NCI-H345 treated with DMSO at 0.1 percent for 48 hours (cell line): ENCODE measurements around the gene SHQ1.

Experiments
- DNase-seq: peaks from one replicate; lab custom pipeline; 2025; ENCODE audit not compliant: unreplicated experiment; lab: John Stamatoyannopoulos, UW

SHQ1 gene

DNA sequence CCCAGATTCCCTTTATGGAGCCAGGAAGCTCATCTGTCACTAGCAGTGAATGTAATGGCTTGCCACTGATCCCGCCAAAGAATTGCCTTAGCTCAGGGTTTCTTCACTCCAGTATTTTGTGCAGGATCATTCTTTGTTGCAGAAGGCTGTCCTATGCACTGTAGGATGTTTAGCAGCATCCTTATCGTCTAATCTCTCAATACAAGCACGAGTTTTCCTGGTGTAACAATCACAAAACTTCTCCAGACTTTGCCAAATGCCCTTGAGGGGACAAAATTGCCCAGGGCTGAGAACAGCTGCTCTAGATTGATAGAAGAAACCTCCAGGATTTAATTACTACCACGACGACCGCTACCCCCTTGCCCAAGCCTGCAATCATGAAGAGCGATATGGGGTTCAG is 6.8 kb upstream of the SHQ1 start:
- DNase-seq, result no peak

DNA sequence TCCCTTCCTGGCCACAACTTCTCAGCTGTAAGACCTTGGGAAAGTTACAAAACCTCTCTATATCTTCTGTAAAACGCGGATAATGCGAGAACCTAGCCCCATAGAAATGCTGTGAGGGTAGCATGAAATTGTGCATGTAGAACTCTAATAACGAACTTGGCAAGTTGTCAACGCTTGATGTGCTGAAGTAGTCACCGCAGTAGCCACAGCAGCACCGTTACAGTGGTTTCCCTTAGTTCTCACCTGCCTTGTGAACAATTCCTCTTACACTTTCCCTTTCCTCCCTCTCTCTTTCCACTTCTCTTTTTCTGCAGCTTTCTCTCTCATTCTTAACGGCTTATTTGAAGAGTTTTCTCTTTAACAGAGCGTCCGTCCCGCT is 447 bp upstream of the SHQ1 start:
- DNase-seq, result peak; percentile 36

DNA sequence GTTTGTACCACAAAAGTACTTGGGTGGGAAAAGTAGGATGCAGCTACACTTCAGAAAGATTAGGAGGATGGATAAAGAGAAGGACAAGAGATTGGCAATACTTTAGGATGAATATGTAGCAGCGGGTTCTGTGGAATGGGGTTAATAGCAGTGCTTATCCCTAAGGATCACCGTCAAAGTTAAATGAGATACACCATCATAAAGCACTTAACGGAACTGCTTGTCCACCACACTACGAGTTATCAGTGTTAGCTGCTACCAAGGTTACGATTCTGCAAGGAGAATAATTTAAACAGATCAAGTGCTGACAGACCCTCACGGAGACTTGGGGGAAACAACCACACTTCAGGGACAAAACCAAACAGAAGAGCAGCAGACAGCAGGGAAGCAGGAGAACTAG is 963 bp downstream of the SHQ1 start:
- no peak for DNase-seq

DNA sequence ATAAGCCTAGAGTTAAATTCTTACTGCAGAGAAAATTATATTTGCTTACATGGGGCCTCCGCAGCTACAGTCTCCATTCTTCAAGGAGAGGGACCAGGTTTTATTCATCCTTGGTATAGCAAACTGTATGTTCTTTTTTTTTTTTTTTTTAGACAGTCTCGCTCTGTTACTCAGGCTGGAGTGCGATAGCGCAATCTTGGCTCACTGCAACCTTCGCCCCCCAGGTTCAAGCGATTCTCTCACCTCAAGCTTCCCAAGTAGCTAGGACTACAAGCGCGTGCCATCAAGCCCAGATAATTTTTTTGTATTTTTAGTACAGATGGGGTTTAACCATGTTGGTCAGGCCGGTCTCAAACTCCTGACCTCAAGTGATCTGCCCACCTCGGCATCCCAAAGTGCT is 2.1 kb downstream of the SHQ1 start:
- no peak for DNase-seq

DNA sequence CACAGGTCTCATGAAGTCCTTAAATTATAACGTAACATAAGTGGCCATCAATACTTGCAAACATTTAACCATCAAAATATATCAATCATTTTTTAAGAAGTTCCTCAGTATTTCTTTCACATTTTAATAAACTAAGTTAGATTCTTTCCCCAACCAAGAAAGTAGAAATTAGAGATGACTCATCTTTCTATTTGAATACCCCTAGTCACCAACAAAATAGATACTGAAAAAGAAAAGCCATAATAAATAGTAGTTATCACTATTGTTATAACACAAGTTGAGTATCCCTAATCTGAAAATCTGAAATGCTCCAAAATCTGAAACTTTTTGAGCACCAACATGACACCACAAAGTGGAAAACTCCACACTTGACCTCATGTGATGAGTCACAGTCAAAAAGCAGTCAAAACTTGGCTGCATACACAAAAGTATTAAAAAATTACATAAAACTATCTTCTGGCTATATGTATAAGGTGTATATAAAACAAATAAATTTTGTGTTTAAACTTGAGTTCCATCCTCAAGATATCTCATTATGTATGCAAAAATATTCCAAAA is 3.7 kb downstream of the SHQ1 start:
- no peak for DNase-seq

DNA sequence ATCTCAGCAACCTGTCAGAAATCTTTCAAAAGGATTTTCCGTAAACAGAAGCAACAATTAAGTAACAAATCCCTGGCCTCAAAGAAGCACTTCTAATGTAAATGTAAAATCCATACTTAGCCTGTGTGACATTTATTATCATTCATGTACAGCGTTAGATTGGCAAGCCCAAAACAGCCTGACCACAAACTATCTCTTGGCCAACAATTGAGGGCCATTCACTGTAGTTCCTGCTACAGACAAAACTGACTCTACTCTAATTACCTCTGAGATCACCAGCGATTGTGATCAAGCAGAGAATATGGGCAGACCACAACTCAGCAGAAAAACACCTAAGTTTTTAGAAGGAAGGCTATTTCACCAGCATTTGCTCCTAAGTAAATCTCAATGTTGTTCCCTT is 9.2 kb downstream of the SHQ1 start:
- no peak for DNase-seq

DNA sequence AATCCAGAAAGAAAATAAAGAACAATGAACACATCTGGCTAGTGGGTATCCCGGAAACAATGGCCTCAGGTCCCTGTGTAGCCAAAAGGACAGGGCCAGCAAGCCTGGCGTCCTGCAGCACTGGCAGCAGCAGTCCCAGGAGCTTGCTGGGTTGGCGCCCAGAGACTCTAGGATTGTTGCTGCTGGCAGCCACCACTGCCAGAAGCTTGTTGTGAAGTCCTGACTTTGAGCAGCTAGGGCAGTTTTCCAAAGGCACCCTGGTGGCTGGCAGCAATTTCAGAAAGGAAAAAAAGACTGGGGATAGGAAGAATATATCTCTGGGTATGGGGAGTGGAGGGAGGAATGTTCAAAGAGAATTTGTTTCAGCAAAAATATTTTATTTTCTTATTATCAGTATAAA is 11.3 kb downstream of the SHQ1 start:
- DNase-seq, result no peak

DNA sequence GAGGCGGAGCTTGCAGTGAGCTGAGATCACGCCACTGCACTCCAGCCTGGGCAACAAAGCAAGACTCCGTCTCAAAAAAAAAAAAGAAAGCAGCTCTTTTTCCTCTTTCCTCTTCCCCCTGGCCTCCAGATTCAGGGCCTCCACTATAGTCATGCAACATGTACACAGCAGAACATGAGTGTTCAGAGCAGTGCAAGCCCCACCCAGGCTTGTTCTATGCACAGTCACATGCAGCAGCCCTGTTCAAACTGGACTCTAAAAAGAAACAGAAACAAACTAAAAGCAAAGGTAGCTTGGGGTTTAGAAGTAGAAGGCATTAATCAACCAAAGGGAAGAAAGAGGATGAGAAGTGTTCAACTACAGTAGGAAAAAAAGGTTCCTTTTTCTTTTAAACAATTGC is 11.8 kb downstream of the SHQ1 start:
- DNase-seq, result no peak

DNA sequence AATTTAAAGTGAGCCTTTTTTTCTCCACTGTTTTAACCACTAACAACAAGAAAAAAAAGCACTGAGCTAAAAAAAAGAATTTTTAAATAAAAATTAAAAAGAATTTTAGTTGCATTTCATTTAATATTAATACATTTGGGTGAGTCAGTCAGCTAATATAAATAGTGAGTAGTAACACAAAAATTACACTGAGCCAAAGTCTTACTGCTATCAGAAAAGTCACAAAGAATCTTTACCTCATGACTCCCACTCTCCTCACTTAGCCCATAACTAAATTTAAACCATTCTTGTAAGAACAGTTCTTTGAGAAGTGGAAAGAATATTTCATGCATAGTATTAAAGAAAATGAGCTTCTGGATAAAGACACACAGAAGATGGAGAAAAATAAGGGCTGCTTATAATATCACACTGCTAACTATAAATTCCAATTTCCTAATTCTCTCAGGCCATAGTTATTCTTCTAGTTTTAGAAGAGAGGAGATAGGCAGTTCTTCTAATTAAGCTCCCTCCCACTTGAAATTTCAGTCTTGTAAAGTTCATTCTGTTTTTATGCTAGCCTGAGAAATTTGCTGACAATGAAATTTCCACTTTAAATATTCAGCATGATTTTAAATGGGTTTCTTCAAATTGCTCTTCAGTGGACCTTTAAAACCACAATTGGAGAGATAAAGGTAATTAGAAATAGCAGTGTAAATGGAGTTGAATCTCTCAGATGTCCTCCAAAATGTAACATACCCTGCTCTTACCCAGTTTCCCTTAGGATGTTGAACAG is 17.6 kb downstream of the SHQ1 start:
- DNase-seq, result no peak

DNA sequence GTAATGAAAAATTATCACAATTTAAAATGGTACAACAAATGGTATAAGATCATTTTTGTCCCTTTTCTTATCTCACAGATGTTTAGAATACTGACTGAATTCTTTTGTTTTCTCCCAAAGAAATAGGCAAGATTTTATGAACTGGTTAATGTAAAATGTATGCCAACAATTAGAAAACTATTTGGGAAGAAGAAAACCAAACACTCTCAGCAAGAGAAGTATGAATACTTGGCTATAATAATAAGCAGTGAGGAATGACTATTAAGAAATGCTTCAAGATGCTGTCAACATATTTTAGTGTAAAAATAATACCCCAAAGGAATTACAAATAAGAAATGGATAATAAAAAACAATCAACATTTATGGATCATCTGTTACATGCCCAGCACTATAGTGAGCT is 18.5 kb downstream of the SHQ1 start:
- DNase-seq, result no peak

DNA sequence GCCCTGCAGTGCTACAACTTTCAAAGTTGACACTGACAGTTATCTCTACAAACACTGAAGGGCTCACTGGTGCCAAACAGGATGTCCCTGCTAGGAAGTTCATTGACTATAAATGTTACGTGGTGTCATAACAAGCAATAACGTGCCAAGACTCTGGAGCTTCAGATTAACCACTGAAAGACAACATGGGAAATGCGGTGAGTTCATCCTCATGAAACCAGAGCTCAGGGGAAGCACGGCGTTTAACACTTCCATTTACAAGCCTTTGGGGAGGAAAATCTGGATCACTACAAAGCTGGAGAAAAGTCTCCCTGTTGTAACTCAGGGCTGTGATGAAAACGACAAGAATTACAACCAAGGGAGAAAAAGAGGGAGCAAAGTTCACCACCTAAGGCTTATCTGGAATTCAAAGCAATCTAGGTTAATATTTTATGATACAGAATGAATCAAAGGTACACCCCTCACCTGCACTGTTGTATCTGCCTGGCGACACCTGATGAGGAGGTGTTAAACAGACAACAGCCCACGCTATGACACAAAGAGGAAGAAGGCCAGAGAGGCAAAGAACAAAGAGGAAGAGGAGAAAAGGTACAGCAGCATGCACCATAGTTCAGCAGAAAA is 27.0 kb downstream of the SHQ1 start:
- peak; percentile 37 for DNase-seq

DNA sequence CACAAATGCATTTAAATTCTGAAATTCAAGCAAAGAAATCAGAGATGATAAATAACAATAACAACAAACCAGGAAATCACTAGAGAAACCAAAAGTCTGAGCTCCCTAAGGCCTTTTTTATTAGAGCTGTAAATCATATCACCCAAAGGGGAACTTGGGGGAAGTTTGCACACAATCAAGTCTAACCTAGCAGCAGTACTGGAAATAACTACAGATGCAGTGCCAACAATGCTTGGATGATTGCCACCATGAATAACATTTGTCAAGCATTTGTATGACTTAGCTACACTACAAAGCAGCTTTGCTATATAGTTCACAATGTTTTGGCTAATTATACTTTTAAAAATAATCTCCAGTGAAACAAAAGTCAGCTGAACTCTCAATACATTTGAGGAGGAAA is 27.8 kb downstream of the SHQ1 start:
- no peak for DNase-seq

DNA sequence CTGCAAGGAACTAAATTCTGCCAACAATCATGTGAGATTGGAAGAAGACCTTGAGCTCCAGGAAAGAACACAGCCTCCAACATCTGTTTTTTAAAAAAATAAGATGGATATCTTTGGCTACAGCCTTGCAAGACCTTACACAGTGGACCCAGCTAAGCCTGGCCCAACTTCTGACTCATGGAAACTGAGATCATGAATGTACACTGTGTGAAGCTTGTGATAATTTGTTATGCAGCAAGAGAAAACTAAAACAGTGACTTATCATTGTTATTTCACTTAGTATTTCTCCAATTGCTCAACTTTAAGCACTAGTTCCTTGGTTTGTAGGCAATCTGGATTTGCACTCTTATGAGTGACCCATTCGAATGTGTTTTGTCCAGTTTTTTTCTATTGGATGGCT is 29.3 kb downstream of the SHQ1 start:
- DNase-seq, result no peak

DNA sequence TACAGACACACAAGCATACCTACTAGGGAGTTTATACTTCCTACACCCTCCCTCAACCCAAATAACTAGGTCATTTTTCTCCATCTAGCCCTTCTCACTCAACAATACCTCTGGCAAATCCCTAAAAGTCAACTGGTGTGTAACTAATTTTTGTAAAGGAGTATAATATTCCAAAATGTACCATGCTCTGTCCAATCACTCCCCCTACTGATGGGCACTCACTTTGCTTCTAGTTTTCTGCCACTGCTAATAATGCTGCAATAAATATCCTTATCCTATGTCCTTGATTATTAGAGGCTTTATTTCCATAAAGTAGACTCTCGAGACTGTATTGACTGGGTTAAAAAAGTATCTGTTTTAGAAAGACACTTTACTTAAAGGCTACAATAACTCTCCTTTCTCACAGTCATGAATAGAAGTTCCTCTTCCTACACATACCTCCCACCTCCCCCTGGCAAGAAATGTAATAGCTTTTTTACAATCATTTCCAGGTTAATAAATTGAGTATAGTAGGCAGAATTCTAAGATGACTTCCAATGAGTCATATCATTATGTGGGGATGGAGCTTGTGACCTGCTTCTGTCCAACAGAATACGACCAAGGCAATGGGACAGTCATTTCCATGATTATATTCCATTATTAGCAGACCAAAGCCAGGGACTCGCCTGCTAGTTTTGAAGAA is 30.0 kb downstream of the SHQ1 start:
- no peak for DNase-seq

DNA sequence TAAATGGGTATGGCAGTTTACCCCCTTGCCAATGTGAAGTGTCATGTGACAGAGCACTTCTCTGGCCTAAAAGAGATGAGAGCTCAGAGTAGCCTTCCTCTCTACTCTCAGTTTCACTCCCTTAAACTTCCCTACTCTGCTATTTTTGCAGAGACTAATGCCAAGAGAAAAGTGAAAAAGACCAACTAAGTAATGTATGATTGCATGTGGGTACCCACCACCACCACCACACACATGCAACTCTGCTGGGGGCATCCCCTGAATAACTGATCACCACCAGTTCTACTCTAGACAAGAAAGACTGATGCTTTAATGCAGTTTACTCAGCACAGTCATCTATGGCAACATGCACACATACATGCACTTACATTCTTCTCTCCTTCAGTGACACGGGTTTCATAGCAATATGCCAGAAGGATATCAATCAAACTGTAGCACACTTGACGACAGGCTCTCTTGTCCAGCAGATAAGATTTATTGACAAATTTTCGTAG is 31.3 kb downstream of the SHQ1 start:
- DNase-seq, result no peak

DNA sequence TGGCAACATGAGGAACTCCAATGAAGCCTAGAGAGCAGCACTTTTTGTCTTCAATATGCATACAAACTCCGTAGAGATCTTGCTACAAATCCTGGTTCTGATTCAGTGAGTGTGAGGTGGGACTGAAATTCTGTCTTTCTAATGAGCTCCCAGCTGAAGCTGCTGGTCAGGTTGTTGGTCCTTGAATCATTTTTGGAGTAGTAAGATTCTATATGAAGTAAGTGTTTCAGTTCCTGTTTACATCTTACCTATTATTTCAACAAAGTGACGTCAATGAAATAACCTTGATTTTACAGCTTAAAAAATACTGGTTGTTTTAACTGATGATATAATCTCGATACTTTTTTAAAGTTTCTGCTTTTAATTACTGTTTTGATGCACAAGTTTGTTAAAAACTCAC is 33.9 kb downstream of the SHQ1 start:
- no peak for DNase-seq

DNA sequence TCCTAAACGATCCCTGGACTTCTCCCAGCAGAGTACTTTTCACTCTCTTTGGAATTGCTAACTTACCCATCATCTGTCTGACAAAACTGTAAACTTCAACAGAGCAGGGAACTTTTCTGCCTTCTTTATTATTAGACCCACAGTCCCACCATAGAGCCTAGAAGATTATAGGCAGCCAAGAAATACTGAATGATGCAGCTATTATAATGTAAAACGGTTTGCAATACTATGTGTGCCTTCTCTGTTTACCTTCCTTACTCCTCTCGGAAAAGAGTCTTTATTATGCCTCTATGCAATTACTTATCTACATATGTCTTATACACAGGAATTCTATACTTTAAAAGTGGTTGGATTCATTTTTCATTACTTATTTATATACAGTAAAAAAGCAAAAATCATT is 36.0 kb downstream of the SHQ1 start:
- no peak for DNase-seq

DNA sequence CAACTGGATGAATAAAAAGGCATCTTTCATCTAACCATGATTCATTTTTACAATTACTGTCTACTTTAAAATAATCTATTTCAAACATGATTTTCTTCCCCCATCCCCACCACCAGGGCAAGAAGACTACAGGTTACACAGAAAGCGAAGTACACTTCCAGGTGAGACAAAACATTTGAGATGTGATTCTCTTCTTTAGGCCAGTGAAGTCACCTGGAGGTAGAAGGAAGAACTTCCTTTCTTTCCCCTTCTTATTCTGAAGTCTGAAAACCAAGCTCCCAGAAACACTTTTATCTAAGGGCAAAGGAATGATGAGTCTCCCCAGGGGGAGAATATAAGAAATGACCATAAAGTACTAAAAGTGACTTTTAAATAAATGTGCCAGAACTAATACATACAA is 36.7 kb downstream of the SHQ1 start:
- no peak for DNase-seq

DNA sequence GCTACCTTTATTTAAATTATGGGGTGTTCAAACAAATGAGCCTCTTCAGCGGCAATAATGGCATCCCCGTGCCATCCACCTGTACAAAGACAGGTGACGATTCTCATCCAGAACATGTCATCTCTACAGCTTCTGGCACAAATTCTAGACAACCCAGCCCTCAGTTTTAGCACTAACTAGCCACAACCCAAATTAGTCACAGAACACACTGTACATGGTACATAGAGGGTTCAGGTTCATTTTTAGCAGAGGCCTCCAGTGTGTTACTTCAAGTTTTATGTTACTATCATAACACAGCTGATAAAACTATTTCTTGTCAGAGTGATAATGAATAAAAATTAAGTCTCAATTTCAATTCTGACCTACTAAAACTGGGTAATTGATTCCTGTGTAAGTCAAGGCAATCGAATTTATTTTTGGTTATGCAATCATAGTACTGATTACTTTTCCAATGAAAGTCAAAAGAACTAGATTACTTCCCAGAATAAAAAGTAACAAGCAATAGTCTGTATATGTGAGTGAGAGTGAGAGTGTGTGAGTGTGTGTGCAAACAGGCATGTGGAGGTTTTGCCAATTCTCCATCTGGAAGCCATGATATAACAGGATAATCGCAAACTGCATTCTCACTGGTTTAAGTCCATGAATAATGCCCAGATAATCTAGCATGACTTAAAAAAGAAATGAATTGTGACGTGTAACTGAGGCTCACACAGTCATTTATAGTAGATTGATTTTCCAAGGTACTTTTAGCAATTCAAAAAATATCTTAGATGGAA is 37.4 kb downstream of the SHQ1 start:
- DNase-seq, result peak; percentile 10

DNA sequence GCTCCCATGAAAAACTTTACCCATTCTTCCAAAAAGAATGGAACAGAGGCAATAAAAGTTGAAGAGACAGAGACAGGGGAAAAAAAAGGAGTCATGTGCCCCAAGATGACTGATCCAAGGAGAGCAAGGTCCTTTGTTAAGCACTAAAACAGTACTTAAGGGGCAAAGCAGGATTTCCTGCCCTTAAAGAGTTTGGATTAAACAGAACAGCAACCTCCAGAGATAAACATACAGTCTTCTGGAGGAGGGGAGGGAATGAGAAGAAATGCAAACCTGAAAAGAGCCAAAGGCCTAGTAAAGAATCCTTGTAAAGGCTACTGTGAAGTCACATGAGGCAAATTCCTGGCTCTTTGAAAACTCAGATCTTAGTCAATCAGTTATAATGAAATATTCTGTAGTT is 38.2 kb downstream of the SHQ1 start:
- DNase-seq, result no peak

DNA sequence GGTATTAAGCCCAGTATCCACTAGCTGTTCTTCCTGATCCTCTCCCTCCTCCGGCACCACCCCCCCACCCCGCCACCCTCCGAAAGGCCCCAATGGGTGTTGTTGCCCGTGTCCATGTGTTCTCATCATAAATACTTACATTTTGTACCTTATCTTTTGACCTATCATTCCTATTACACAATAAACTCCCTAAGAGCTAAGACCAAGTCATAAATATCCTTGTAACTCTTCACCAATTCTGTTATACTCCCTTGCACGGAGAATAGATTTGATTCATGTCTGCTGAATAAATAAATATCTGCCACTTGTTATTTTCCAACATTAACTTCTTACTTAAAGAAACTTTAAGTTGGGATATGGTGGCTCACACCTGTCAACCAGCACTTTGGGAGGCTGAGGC is 43.9 kb downstream of the SHQ1 start:
- DNase-seq, result no peak
